ENCODE measurements around the gene BBS2. TPM values are rescaled to one million over a fixed set of nuclear protein-coding genes. Genes with fewer than 3 reads are reported as not detected.

Gene BBS2
- total and polyA plus RNA-seq, 2 of the 13 experiments (the other 11 are each of a cell fraction or from before 2014, with no cell fraction given) = 59.7 to 68.3 TPM

DNA sequence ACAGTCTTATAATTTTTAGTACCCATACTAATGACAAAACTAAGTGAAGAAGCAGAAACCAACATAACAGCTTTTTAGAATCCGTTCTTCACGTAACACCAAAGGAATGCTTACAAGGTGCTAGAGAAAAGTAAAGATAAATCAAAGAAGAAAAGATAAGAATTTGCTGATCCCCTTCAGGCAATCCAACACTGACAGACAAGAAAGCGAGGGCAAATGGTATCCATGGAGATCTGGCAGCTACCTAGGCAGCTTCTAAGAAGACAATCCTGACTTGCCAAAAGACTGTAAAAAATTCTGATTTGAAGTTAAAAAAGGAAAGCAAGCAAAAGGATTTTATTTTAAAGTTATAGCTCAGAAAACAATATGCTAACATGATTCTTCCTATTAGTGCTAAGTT lies 14.6 kb downstream of the BBS2 start:
- Histone ChIP-seq H3K27ac (ENCODE audit: extremely low read length, insufficient read depth, low read length) (no peak overlapping the region), H3K4me2 (ENCODE audit: low read depth, low read length) (no peak overlapping the region), H3K9ac (ENCODE audit: insufficient read depth, low read depth, low read length) (no peak overlapping the region), H2AFZ (ENCODE audit: low read length) (no peak overlapping the region), H3K79me2 (ENCODE audit: insufficient read depth, low read length) (no peaks in the 10 kb centered on the region), H4K20me1 (ENCODE audit: insufficient read depth, low read length) (no peaks in the 10 kb centered on the region), H3K4me1 (ENCODE audit: insufficient read depth, low read length) (no peaks in the 10 kb centered on the region), H3K4me3 (replicated peaks in 1 of 3; ENCODE audit: insufficient read depth in 1 of 3, low read depth in 2 of 3, low read length in 3 of 3) (no peak overlapping the region), H3K9me3 (ENCODE audit: low read length) (no peaks in the 10 kb centered on the region), H3K27me3 (ENCODE audit: control insufficient read depth in 1 of 2, insufficient read depth in 2 of 2, low read length in 2 of 2) (no peaks in the 10 kb centered on the region), H3K36me3 (replicated peaks in 1 of 2; ENCODE audit: control insufficient read depth in 1 of 2, insufficient read depth in 2 of 2, low read length in 2 of 2) (peaks cover 7 to 62% of the 10 kb centered on the region in 2 experiments)
- CTCF ChIA-PET (ENCODE audit: low intra/inter-chr PET ratio, low total read pairs) = no interaction called here
- WGBS (ENCODE audit: low lambda C conversion rate) = 97% methylated on average over 3 of the region's 3 CpGs
- no peak for ATAC-seq
- in situ Hi-C loops (cut with HindIII; ENCODE audit: extremely low pct_ligation_motif_present, low pct_unique_long_range_greater_than_20kb) = no loop called here
- BruUV-seq (replicated peaks) = no TSS peak
- intact Hi-C loops (cut with micrococcal nuclease; ENCODE audit: unreplicated experiment) = no loop called here
- FAIRE-seq = no peak
- DNase-seq (ENCODE audit: low spot score) = no peak
- POLR2A ChIA-PET = no interaction called here
- TF ChIP-seq SKIL (CRISPR knock-in tag; IDR thresholded peaks at IDR 0.05; ENCODE audit: borderline replicate concordance) = no peak
- TF ChIP-seq, protein P1, sequence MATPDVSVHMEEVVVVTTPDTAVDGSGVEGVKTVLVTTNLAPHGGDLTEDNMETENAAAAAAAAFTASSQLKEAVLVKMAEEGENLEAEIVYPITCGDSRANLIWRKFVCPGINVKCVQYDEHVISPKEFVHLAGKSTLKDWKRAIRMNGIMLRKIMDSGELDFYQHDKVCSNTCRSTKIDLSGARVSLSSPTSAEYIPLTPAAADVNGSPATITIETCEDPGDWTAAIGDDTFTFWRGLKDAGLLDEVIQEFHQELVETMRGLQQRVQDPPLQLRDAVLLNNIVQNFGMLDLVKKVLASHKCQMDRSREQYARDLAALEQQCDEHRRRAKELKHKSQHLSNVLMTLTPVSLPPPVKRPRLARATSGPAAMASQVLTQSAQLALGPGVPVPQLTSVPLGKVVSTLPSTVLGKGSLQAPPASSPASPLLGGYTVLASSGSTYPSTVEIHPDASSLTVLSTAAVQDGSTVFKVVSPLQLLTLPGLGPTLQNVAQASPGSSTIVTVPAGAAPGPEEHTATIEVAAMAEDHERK (CRISPR knock-in tag; IDR thresholded peaks at IDR 0.05; ENCODE audit: low read depth) = no peak
- no peak for TF ChIP-seq ZNF674 (CRISPR knock-in tag; IDR thresholded peaks at IDR 0.05; ENCODE audit: low read depth)
- TF ChIP-seq THAP11 (CRISPR knock-in tag; IDR thresholded peaks at IDR 0.05) = no peak
- TF ChIP-seq ZFAT (CRISPR knock-in tag; conservative IDR thresholded peaks at IDR 0.05) = no peak
- TF ChIP-seq, protein P2, sequence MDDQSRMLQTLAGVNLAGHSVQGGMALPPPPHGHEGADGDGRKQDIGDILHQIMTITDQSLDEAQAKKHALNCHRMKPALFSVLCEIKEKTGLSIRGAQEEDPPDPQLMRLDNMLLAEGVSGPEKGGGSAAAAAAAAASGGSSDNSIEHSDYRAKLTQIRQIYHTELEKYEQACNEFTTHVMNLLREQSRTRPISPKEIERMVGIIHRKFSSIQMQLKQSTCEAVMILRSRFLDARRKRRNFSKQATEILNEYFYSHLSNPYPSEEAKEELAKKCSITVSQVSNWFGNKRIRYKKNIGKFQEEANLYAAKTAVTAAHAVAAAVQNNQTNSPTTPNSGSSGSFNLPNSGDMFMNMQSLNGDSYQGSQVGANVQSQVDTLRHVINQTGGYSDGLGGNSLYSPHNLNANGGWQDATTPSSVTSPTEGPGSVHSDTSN (CRISPR knock-in tag; IDR thresholded peaks at IDR 0.05; ENCODE audit: borderline replicate concordance) = no peak
- TF ChIP-seq TFAP4 (IDR thresholded peaks at IDR 0.05; ENCODE audit: borderline replicate concordance, low read depth) = no peak
- TF ChIP-seq, protein P3, sequence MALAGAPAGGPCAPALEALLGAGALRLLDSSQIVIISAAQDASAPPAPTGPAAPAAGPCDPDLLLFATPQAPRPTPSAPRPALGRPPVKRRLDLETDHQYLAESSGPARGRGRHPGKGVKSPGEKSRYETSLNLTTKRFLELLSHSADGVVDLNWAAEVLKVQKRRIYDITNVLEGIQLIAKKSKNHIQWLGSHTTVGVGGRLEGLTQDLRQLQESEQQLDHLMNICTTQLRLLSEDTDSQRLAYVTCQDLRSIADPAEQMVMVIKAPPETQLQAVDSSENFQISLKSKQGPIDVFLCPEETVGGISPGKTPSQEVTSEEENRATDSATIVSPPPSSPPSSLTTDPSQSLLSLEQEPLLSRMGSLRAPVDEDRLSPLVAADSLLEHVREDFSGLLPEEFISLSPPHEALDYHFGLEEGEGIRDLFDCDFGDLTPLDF (CRISPR knock-in tag; IDR thresholded peaks at IDR 0.05) = no peak
- no peak for TF ChIP-seq ZNF160 (CRISPR knock-in tag; IDR thresholded peaks at IDR 0.05)
- TF ChIP-seq EP300 (IDR thresholded peaks at IDR 0.05; ENCODE audit: low read depth in 2 of 2, low read length in 2 of 2) = no peak
- TF ChIP-seq EP300 (CRISPR knock-in tag; IDR thresholded peaks at IDR 0.05; ENCODE audit: borderline replicate concordance) = no peak
- no peak for TF ChIP-seq BRCA1 (CRISPR knock-in tag; IDR thresholded peaks at IDR 0.05)
- no peak for TF ChIP-seq SYNCRIP (IDR thresholded peaks at IDR 0.05; ENCODE audit: insufficient read depth, low read depth, low read length)
- no peak for TF ChIP-seq MAF1 (CRISPR knock-in tag; IDR thresholded peaks at IDR 0.05; ENCODE audit: borderline replicate concordance)
- no peak for TF ChIP-seq ZNF333 (CRISPR knock-in tag; IDR thresholded peaks at IDR 0.05; ENCODE audit: borderline replicate concordance)
- TF ChIP-seq NFE2L2 (IDR thresholded peaks at IDR 0.05; ENCODE audit: low read length) = no peak
- no peak for TF ChIP-seq ZNF724P (CRISPR knock-in tag; IDR thresholded peaks at IDR 0.05; ENCODE audit: borderline replicate concordance)
- no peak for TF ChIP-seq IRF1 (CRISPR knock-in tag; IDR thresholded peaks at IDR 0.05; ENCODE audit: low read depth)
- no peak for TF ChIP-seq HHEX (CRISPR knock-in tag; IDR thresholded peaks at IDR 0.05)

All from HepG2 (cell line).